Measurements from ENCODE around the gene PLA2G6.
A peak's percentile ranks its signal among the peaks of the same experiment; 100 is the strongest.

Gene PLA2G6

GRCh38 chr22:38108561-38109319 lies 72.9 kb downstream of the PLA2G6 start:
- no peak for DNase-seq

DNA sequence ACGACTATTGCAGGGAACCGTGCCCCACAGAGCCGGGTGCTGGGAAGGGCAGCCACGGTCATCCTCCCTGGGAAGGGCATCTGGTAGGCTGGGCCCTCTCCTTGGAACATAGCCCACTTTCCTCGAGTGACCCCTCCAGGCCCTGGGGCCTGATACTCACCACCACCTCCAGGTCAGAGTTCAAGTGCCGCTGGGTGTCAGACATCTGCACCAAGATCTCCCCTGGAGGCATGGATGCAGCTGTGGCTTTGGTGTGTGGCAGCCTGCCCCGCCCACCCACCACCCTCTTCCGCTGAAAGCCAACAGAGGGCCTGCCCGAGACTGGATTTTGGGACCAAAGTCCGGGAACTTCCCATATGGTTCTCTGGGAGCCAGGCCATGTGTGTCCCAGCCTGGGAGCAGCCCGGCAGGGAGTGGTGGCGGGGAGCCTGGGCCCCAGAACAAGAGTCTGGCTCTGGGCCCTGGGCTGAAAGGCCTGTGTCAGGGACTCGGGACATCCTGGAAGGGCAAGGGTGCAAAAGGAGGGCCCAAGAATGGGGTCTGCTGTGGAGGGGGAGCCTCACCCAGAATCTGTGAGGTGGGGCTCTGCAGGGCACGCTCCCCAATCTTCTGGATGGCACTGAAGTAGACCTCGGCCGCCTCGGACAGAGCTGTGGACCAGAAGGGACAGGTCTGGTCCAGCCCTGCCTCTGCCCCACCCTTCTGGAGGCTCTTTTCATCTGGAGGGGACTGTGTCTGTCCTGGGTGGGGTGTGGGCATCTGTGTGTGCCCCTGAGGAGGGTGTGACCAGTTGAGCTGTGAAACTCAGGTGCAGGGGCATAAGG lies 73.7 kb downstream of the PLA2G6 start:
- no peak for DNase-seq

- DNase-seq = no peak
Measured at GRCh38 chr22:38106814-38107578, 74.6 kb downstream of the PLA2G6 start.

- peak in 1 of 2 experiments; percentile 5 for DNase-seq
Measured at GRCh38 chr22:38104084-38104483, 77.5 kb downstream of the PLA2G6 start.

DNA sequence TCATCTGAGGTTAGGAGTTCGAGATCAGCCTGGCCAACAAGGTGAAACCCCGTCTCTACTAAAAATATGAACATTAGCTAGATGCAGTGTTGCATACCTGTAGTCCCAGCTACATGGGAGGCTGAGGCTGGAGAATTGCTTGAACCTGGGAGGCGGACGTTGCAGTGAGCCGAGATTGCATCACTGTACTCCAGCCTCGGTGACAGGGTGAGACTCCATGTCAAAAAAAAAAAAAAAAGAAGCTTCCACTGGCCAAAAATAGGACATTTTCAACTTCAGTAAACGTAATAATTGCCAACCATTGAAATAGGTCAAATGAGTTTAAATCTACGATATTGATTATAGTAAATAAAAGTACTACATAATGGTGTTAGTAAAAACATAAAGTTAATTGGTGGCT lies 78.0 kb downstream of the PLA2G6 start:
- DNase-seq = no peak

- peak in 1 of 2 experiments; percentile 3 for DNase-seq
Measured at GRCh38 chr22:38098410-38099249, 83.0 kb downstream of the PLA2G6 start.

GRCh38 chr22:38097557-38098409 lies 83.8 kb downstream of the PLA2G6 start:
- DNase-seq = no peak

DNA sequence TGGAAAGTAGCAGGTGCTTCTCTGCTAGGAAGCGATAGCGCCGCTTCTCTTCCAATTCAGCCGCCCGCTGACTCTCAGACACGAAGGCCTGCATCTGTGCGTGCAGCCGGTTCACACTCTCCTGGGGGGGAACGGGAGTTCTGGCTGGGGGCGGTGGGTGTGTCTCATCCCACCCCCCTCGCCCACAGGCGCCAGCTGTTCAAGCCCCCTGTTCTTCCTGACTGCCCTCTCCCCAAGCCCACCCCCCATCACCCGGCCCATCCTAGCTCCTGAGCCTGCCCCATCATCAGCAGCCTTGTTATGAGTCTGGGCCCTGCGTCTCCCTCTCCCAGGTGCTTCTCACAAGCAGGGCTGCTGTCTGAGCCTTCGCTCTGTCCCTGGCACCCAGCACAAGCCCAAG lies 84.6 kb downstream of the PLA2G6 start:
- no peak for DNase-seq

- no peak for DNase-seq
Measured at GRCh38 chr22:38089474-38089851, 92.2 kb downstream of the PLA2G6 start.

GRCh38 chr22:38088629-38089473 lies 92.8 kb downstream of the PLA2G6 start:
- DNase-seq = no peak

DNA sequence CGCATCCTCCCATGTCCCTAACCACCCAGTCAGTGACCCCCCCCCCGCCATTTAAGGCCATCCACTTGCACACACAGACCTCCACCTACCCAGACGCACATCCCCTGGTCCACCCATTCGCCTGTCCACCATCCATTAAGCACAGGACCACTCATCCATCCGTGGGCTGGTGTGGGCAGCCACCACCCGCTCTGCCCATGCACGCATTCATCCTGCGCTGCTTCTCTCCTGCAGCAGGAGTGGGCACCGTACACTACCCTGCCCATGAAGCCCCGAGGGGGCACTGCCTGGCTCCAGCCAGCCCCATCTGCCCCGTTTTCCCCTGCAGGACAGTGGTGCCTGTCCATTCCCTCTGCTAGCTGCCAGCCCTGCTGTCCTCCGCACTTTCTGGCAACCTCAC lies 93.8 kb downstream of the PLA2G6 start:
- no peak for DNase-seq

- no peak for DNase-seq
Measured at GRCh38 chr22:38086942-38087341, 94.7 kb downstream of the PLA2G6 start.

- no peak for DNase-seq
Measured at GRCh38 chr22:38086001-38086845, 95.4 kb downstream of the PLA2G6 start.

- DNase-seq = no peak
Measured at GRCh38 chr22:38085501-38085900, 96.1 kb downstream of the PLA2G6 start.

DNA sequence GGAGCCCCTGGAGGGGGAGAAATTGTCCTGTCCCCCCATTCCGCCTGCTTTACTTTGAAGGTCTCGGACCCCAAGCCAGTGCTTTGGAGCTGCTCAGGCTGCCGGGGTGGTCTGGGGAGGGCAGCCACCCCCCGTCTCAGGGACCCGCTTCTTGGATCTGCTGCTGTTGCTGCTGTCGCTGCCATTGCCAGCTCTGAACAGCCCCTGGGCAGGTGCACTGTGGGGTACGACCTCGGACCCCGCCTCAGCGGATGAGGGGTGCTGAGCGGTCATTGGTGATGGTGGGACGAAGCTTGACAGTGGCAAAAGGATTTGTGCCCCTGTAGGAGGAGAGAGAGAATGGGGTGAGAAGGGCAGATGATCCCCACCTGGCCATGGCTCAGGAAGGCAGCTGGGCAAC lies 96.6 kb downstream of the PLA2G6 start:
- DNase-seq = no peak

- DNase-seq = no peak
Measured at GRCh38 chr22:38083931-38084631, 97.5 kb downstream of the PLA2G6 start, which contains the start of gene SLC16A8. Gene SLC16A8 (minus strand): TSS chr22:38084184. CDS start chr22:38082873, 1,311 bp downstream.

DNA sequence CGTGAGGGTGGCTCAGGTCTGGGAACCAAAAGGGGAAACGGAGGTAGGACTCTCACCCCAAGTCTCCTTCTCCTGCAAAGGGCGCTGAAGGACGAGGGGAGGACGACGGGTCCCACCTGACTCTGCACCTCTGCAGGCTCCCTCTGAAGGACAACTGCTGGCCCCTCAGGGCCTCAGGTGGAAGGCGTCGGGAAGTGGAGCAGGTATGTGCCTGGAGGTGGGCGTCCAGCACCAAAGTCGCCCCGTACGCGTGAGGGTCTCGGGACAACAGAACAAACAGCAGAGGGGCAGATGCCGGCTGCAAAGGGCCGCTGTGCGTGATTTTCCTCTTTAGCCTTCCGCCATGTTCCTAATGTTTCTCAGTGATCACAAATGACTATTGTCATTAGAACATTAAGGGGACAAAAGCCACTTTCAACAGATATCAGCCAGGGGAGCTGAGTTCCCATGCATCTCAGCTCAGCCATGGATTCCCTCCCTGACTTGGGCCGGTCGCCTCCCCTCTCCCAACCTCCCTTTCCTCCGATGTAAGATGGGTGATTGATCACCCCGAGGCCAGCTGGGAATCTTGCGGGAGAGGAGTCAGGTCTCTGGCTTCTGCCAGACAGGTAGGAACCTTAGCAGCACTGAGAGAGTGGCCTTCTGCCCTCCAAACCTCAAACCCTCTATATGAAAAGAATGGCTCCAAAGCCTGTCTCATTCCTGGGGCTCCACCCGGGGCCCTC lies 98.5 kb downstream of the PLA2G6 start:
- DNase-seq = no peak

Measured in SW 1271 (cell line).